ENCODE measurements around the gene SRI.

DNA sequence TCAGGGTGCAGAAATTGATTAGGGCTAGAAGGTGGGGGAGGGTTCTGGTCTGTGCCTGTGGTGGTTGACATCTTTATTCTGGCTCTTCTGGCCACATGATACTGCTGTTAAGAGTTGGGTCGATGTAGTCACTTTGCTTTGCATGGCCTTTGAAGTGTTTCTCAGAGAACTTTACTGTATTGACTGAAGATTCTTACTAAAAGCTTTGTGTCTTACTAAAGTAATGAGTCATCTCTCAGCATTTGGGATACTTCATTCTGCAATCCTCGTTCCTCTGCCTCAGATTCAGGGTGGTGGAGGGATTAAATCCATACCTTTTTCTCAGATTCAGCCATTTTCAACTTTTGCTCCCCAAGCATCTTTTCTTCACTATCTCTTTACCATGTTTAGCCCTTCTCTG lies 48.2 kb upstream of the SRI start:
- TF ChIP-seq EZH2 (IDR thresholded peaks at IDR 0.05; ENCODE audit: insufficient read depth, poor library complexity, severe bottlenecking) (no peak), EZH2phosphoT487 (IDR thresholded peaks at IDR 0.05; ENCODE audit: insufficient read depth, low read depth) (no peak)
